ENCODE measurements around the gene ARHGEF17. TPM values are rescaled to one million over a fixed set of nuclear protein-coding genes. Genes with fewer than 3 reads are reported as not detected.

The ARHGEF17 gene
- total RNA-seq, 2 donors from 2014 or later: 31.0 to 39.0 TPM

DNA sequence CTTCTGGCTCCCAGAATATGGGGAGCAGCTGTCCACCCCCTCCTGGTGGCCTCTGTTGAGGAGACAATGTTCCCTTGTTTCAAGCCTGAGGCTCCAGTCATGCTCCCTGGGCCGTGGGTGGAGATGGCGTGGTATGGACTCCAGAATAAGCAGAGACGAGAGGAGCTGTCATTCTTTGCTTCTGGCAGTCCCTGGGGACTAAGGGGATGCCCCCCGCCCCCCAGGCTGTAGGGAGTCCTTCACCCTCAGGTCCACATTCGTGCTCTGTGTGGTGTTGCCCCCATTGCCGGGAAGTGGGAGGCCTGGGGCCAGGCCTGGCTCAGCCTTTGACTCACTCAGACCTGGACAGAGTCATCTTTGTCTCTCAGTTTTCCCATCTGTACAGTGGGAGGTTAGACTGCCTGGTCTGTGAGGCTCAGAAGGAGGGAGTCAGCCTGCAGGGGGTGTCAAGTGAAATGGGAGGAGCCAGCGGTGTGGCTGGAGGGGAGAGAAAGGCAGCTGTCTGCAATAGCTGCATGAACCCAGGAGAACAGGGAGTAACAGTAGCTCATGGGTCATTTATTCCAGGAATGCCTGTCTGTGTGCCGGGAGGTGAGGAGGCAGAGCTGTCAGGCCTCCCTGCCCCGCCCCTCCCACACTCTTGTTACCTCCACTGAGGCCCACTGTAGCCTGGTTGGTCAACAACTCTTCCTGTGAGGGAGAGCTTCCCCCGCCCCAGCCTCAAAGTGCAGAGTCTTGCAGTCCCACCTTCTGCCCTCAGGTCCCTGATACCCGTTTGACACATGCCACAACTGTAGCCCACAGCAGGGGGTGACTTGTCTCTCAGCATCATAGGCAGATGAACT lies 6.3 kb downstream of the ARHGEF17 start:
- 51 to 77% methylated on average over 7 to 11 of the region's 11 CpGs for WGBS, 2 experiments (ENCODE audit: insufficient coverage in 1 of 2, insufficient read length in 1 of 2)
- peak overlapping the region; percentile 4 for H3K4me3 ChIP-seq (ENCODE audit: low read length)
- Mint-ChIP-seq H3K36me3 (ENCODE audit: low read depth) (peaks cover 26% of the 10 kb centered on the region), H3K27me3 (ENCODE audit: insufficient read depth) (peaks cover 11% of the 10 kb centered on the region), H3K4me1 (peaks cover 24% of the 10 kb centered on the region), H3K4me3 (no peak overlapping the region), H3K9me3 (no peaks in the 10 kb centered on the region), H3K27ac (peak overlapping the region; percentile 83)
- no peak overlapping the region for H3K9ac ChIP-seq (ENCODE audit: extremely low read depth, low read length, poor library complexity, severe bottlenecking)
- H3K27me3 ChIP-seq (ENCODE audit: control insufficient read depth, insufficient read depth, low read length, poor library complexity, severe bottlenecking): no peaks in the 10 kb centered on the region
- no peaks in the 10 kb centered on the region for H3K9me3 ChIP-seq (ENCODE audit: control insufficient read depth, low read length)
- peaks cover 26% of the 10 kb centered on the region for H3K4me1 ChIP-seq (ENCODE audit: control insufficient read depth, insufficient read depth, low read length)
- H3K36me3 ChIP-seq (ENCODE audit: control insufficient read depth, insufficient read depth, low read length): peaks cover 9% of the 10 kb centered on the region
- peak; percentile 88 for DNase-seq
- TF ChIP-seq, protein P1, sequence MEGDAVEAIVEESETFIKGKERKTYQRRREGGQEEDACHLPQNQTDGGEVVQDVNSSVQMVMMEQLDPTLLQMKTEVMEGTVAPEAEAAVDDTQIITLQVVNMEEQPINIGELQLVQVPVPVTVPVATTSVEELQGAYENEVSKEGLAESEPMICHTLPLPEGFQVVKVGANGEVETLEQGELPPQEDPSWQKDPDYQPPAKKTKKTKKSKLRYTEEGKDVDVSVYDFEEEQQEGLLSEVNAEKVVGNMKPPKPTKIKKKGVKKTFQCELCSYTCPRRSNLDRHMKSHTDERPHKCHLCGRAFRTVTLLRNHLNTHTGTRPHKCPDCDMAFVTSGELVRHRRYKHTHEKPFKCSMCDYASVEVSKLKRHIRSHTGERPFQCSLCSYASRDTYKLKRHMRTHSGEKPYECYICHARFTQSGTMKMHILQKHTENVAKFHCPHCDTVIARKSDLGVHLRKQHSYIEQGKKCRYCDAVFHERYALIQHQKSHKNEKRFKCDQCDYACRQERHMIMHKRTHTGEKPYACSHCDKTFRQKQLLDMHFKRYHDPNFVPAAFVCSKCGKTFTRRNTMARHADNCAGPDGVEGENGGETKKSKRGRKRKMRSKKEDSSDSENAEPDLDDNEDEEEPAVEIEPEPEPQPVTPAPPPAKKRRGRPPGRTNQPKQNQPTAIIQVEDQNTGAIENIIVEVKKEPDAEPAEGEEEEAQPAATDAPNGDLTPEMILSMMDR (conservative IDR thresholded peaks at IDR 0.05): no peak
- no peak overlapping the region for H3K27ac ChIP-seq (ENCODE audit: low read depth, low read length)

DNA sequence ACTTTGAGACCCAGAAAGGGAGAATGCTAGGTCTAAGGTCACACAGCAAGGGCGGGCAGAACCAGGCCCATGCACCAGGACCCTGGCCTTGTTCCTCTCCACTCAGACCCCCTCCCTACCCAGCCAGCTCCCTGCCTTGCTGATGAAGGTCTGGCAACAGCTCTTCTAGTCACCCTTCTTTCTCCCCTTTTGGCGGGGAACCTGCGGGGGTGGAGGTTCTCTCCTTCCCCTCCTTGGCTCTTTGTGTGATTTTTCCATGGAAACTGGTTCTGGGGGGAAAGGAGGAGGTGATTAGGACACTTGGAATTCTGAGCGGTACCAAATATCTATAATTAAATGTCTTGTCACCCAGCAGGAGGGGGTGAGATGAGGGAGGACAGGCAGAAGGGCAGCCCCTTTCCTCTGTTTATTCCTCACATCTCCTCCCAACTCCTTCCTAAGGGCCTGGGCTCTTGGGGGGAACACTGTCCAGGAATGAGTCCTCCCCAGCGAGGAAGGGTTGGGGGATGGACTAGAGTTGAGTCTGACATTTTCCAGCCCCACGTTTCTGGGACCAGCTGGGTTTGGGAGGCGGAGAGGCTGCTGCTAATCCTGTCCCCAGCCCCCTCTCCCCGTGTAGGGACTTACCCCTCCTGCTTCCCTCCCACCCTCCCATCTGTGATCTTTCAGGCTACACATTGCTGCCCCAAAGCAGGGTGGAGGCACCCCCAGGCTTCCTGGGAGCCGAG lies 7.4 kb downstream of the ARHGEF17 start:
- Mint-ChIP-seq H3K36me3 (ENCODE audit: low read depth) (peaks cover 26% of the 10 kb centered on the region), H3K9me3 (no peaks in the 10 kb centered on the region), H3K4me3 (no peak overlapping the region), H3K27me3 (ENCODE audit: insufficient read depth) (peaks cover 2% of the 10 kb centered on the region), H3K27ac (no peak overlapping the region), H3K4me1 (peaks cover 24% of the 10 kb centered on the region)
- Histone ChIP-seq H3K4me3 (ENCODE audit: low read length) (no peak overlapping the region), H3K4me1 (ENCODE audit: control insufficient read depth, insufficient read depth, low read length) (peaks cover 26% of the 10 kb centered on the region), H3K9ac (ENCODE audit: extremely low read depth, low read length, poor library complexity, severe bottlenecking) (no peak overlapping the region), H3K36me3 (ENCODE audit: control insufficient read depth, insufficient read depth, low read length) (peaks cover 7% of the 10 kb centered on the region), H3K27ac (ENCODE audit: low read depth, low read length) (no peak overlapping the region), H3K27me3 (ENCODE audit: control insufficient read depth, insufficient read depth, low read length, poor library complexity, severe bottlenecking) (no peaks in the 10 kb centered on the region), H3K9me3 (ENCODE audit: control insufficient read depth, low read length) (no peaks in the 10 kb centered on the region)
- WGBS, 2 experiments (ENCODE audit: insufficient coverage in 1 of 2, insufficient read length in 1 of 2): 73 to 86% methylated on average over 2 to 8 of the region's 9 CpGs
- TF ChIP-seq, protein P1 (conservative IDR thresholded peaks at IDR 0.05): no peak
- DNase-seq: no peak

DNA sequence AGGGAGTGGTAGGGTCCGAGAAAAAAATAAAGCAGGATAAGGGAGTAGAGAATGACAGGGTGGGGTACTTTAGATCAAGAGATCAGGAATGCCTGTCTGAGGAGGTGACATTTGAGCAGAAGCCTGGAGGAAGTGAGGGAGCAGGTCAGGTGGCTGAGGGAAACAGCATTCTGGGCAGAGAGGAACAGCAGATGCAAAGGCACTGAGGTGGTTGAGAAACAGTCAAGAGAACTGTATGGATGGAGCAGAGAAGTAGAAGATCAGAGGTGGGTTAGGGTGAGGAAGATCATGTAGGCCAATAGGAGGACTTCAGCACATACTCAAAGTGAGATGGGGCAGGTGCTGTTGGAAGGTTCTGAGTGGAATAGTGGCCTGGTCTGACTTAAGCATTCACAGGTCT lies 8.3 kb downstream of the ARHGEF17 start:
- WGBS, 2 experiments (ENCODE audit: insufficient coverage in 1 of 2, insufficient read length in 1 of 2): 98 to 100% methylated on average over 1 of the region's 1 CpG
- H3K9ac ChIP-seq (ENCODE audit: extremely low read depth, low read length, poor library complexity, severe bottlenecking): no peak overlapping the region
- H3K27me3 Mint-ChIP-seq (ENCODE audit: insufficient read depth): peaks cover 2% of the 10 kb centered on the region
- H3K4me1 Mint-ChIP-seq: peaks cover 24% of the 10 kb centered on the region
- TF ChIP-seq, protein P1 (conservative IDR thresholded peaks at IDR 0.05): no peak
- no peaks in the 10 kb centered on the region for H3K9me3 Mint-ChIP-seq
- DNase-seq: no peak
- H3K9me3 ChIP-seq (ENCODE audit: control insufficient read depth, low read length): no peaks in the 10 kb centered on the region
- no peak overlapping the region for H3K27ac ChIP-seq (ENCODE audit: low read depth, low read length)
- H3K4me3 Mint-ChIP-seq: no peak overlapping the region
- no peak overlapping the region for H3K27ac Mint-ChIP-seq
- H3K27me3 ChIP-seq (ENCODE audit: control insufficient read depth, insufficient read depth, low read length, poor library complexity, severe bottlenecking): no peaks in the 10 kb centered on the region
- no peak overlapping the region for H3K4me3 ChIP-seq (ENCODE audit: low read length)
- peaks cover 25% of the 10 kb centered on the region for H3K4me1 ChIP-seq (ENCODE audit: control insufficient read depth, insufficient read depth, low read length)
- peaks cover 26% of the 10 kb centered on the region for H3K36me3 Mint-ChIP-seq (ENCODE audit: low read depth)
- H3K36me3 ChIP-seq (ENCODE audit: control insufficient read depth, insufficient read depth, low read length): peaks cover 6% of the 10 kb centered on the region
